ENCODE data around the gene SEC14L5. TPM values are rescaled to one million over a fixed set of nuclear protein-coding genes. Genes with fewer than 3 reads are reported as not detected.
"Not testable (repeated sequence)": the region's sequence is repeated elsewhere in the genome, so short reads cannot be mapped to it uniquely, and the experiment has no call there.

Gene SEC14L5
- total and polyA plus RNA-seq, 10 donors = 0.06 to 0.94 (median 0.26) TPM; not detected in 1

DNA sequence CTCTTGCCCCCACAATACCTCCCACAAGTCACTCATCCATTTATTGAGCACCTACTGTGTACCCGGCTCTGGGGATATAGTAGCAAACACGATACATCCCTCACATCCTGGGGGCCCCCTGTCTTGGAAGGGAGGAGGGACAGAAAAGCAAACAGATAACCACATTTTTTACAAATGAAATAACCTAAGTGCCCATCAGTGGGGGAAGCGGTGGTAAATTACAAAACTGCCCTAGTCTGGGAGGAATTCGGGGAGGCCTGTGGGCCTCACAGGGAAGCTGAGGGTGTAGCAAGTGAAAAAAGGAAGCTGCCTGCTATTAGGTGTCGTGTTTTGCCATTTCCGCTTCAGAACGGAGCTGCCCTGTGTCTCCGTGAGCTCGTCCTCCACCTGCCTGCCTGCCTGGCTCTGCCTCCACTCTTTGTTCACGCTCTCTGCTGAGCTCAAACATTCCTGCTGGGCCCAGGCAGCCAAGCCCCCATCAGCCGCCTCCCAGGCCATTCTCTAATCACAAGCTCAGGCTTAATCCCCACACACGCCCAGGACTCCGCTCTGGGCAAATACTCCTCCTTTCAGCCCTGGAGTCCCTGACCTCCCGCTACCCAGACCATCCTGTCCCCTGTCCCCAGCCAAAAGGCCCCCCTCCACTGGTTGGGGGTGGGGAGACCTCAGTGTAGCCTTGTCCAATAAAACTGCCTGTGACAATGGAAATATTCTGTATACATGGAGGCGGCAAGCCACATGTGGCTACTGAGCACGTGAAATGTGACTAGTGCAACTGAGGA is 10.2 kb upstream of the SEC14L5 start:
- intact Hi-C loops (cut with DNase I; ENCODE audit: low total_unique reads) = no loop called here
- Histone ChIP-seq H3K27ac (peak overlapping the region in 5 of 8 donors; percentile 26 to 74 (median 66)), H3K36me3 (no peaks in the 10 kb centered on the region), H3K4me1 (peaks cover 0 to 30% (median 4%) of the 10 kb centered on the region in 6 donors), H3K4me3 (peak overlapping the region in 1 of 8 donors; percentile 34), H3K9me3 (no peaks in the 10 kb centered on the region), H3K27me3 (replicated peaks in 1 of 7) (peaks cover 0 to 54% (median 6%) of the 10 kb centered on the region in 7 donors)
- DNase-seq = no peak
- TF ChIP-seq, protein P1, sequence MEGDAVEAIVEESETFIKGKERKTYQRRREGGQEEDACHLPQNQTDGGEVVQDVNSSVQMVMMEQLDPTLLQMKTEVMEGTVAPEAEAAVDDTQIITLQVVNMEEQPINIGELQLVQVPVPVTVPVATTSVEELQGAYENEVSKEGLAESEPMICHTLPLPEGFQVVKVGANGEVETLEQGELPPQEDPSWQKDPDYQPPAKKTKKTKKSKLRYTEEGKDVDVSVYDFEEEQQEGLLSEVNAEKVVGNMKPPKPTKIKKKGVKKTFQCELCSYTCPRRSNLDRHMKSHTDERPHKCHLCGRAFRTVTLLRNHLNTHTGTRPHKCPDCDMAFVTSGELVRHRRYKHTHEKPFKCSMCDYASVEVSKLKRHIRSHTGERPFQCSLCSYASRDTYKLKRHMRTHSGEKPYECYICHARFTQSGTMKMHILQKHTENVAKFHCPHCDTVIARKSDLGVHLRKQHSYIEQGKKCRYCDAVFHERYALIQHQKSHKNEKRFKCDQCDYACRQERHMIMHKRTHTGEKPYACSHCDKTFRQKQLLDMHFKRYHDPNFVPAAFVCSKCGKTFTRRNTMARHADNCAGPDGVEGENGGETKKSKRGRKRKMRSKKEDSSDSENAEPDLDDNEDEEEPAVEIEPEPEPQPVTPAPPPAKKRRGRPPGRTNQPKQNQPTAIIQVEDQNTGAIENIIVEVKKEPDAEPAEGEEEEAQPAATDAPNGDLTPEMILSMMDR (IDR thresholded peaks at IDR 0.05 in 8 of 11, conservative IDR thresholded peaks at IDR 0.05 in 3 of 11) = no peak
- TF ChIP-seq POLR2A (IDR thresholded peaks at IDR 0.05) = no peak
- no peak for TF ChIP-seq POLR2AphosphoS5 (IDR thresholded peaks at IDR 0.05)
- 37 to 59% (median 51%) methylated on average over 16 of the region's 16 CpGs for WGBS, 5 donors

GRCh38 chr16:4948903-4949766 is 9.0 kb upstream of the SEC14L5 start:
- 63 to 72% (median 69%) methylated on average over 16 of the region's 16 CpGs for WGBS, 5 donors
- no peaks in the 10 kb centered on the region for H3K36me3 ChIP-seq
- H3K9me3 ChIP-seq = no peaks in the 10 kb centered on the region
- intact Hi-C loops (cut with DNase I; ENCODE audit: low total_unique reads) = no loop called here
- TF ChIP-seq, protein P1 (IDR thresholded peaks at IDR 0.05 in 8 of 11, conservative IDR thresholded peaks at IDR 0.05 in 3 of 11) = no peak
- no peak for TF ChIP-seq POLR2AphosphoS5 (IDR thresholded peaks at IDR 0.05)
- TF ChIP-seq POLR2A (IDR thresholded peaks at IDR 0.05) = no peak
- H3K4me3 ChIP-seq = no peak overlapping the region
- peaks cover 0 to 30% (median 4%) of the 10 kb centered on the region in 6 donors for H3K4me1 ChIP-seq
- H3K27me3 ChIP-seq (replicated peaks in 1 of 7) = peaks cover 0 to 52% (median 6%) of the 10 kb centered on the region in 7 donors
- no peak for DNase-seq
- no peak overlapping the region for H3K27ac ChIP-seq

DNA sequence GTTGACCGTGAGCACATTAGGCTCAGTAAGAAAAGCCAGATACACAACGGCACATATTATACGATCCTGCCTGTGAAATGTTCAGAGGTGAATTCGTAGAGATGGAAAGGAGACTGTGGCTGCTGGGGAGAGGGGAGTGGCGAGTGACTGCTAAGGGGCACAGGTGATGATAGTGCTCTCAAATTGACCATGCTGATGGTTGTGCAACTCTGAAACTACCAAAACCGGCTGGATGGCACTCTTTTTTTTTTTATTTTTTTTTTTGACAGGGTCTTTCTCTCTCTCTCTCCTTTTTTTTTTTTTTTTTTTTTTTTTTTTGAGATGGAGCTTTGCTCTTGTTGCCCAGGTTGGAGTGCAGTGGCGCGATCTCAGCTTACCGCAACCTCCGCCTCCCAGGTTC is 8.1 kb upstream of the SEC14L5 start:
- no peaks in the 10 kb centered on the region for H3K36me3 ChIP-seq
- peaks cover 0 to 51% (median 6%) of the 10 kb centered on the region in 7 donors for H3K27me3 ChIP-seq (replicated peaks in 1 of 7)
- peaks cover 0 to 24% (median 4%) of the 10 kb centered on the region in 6 donors for H3K4me1 ChIP-seq
- intact Hi-C loops (cut with DNase I; ENCODE audit: low total_unique reads) = no loop called here
- no peak overlapping the region for H3K4me3 ChIP-seq
- no peak overlapping the region for H3K27ac ChIP-seq
- DNase-seq = no peak
- WGBS, 5 donors = 69 to 86% (median 70%) methylated on average over 10 of the region's 10 CpGs
- TF ChIP-seq POLR2A (IDR thresholded peaks at IDR 0.05) = no peak
- TF ChIP-seq POLR2AphosphoS5 (IDR thresholded peaks at IDR 0.05) = no peak
- TF ChIP-seq, protein P1 (IDR thresholded peaks at IDR 0.05 in 8 of 11, conservative IDR thresholded peaks at IDR 0.05 in 3 of 11) = no peak
- H3K9me3 ChIP-seq = no peaks in the 10 kb centered on the region

DNA sequence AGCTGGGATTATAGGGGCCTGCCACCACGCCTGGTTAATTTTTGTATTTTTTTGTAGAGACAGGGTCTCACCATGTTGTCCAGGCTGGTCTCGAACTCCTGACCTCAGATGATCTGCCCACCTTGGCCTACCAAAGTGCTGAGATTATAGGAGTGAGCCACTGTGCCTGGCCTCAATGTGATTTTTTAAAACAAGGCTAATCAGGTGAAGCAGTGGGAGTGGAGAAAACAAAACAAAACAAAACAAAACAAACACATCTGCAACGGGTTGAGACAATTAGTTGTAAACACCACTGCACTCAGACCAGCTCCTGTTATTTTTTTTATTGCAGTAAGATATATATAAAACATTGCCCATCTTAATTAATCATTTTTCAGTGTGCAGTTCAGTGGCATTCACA is 6.5 kb upstream of the SEC14L5 start:
- H3K36me3 ChIP-seq, DNase-seq: not testable (repeated sequence)
- 62 to 73% (median 64%) methylated on average over 3 of the region's 3 CpGs for WGBS, 5 donors

More for the DNA sequence above, 6.5 kb upstream of the SEC14L5 start:
- Histone ChIP-seq H3K27me3 (replicated peaks in 1 of 7) (peaks cover 0 to 55% (median 8%) of the 10 kb centered on the region in 7 donors), H3K4me1 (peaks cover 0 to 27% (median 7%) of the 10 kb centered on the region in 6 donors)
- H3K4me3 ChIP-seq; H3K9me3 ChIP-seq; H3K27ac ChIP-seq; intact Hi-C loops (cut with DNase I; ENCODE audit: low total_unique reads): not testable (repeated sequence)

All from spleen (tissue), 11 donors.